Cerebellar nuclear complex (tissue), 1 donor: ENCODE data around the gene SEC11A.
"Not testable (repeated sequence)": the region's sequence is repeated elsewhere in the genome, so short reads cannot be mapped to it uniquely, and the experiment has no call there.

ENCODE experiments used
- DNase-seq, 2 experiments: peaks; one replicate each; lab custom pipeline; 2025; lab: John Stamatoyannopoulos, UW

Gene SEC11A

GRCh38 chr15:84716036-84716732, at the start of gene SEC11A:
SEC11A (minus strand) TSS chr15:84716139; CDS start chr15:84716075, 64 bp downstream.
- peak; percentile 82 to 87 for DNase-seq

- DNase-seq, result no peak
Measured at GRCh38 chr15:84765675-84766074, 49.7 kb upstream of the SEC11A start.

- DNase-seq, result no peak
Measured at GRCh38 chr15:84764989-84765388, 49.0 kb upstream of the SEC11A start.

- no peak for DNase-seq
Measured at GRCh38 chr15:84764585-84764984, 48.6 kb upstream of the SEC11A start.

- DNase-seq, result no peak
Measured at GRCh38 chr15:84762840-84763572, 47.1 kb upstream of the SEC11A start.

- no peak for DNase-seq
Measured at GRCh38 chr15:84761607-84762131, 45.7 kb upstream of the SEC11A start.

- no peak for DNase-seq
Measured at GRCh38 chr15:84760219-84760618, 44.3 kb upstream of the SEC11A start.

GRCh38 chr15:84759018-84759417, 43.1 kb upstream of the SEC11A start:
- no peak for DNase-seq

GRCh38 chr15:84755736-84756527, 40.0 kb upstream of the SEC11A start:
- no peak for DNase-seq

GRCh38 chr15:84754889-84755288, 39.0 kb upstream of the SEC11A start:
- not testable (repeated sequence) for DNase-seq

GRCh38 chr15:84752700-84753099, 36.8 kb upstream of the SEC11A start:
- DNase-seq, result no peak

- DNase-seq, result no peak
Measured at GRCh38 chr15:84752195-84752594, 36.3 kb upstream of the SEC11A start.

GRCh38 chr15:84751721-84752120, 35.8 kb upstream of the SEC11A start:
- not testable (repeated sequence) for DNase-seq

GRCh38 chr15:84750583-84751092, 34.7 kb upstream of the SEC11A start:
- DNase-seq, result no peak

GRCh38 chr15:84749111-84749991, 33.4 kb upstream of the SEC11A start:
- no peak for DNase-seq

- no peak for DNase-seq
Measured at GRCh38 chr15:84748274-84749110, 32.6 kb upstream of the SEC11A start, which contains the start of gene ZNF592. ZNF592 (plus strand) TSS chr15:84748592; CDS start chr15:84782676, 34,084 bp downstream.

- no peak for DNase-seq
Measured at GRCh38 chr15:84747416-84748273, 31.7 kb upstream of the SEC11A start.

- DNase-seq, result no peak
Measured at GRCh38 chr15:84741121-84741520, 25.2 kb upstream of the SEC11A start.

- no peak for DNase-seq
Measured at GRCh38 chr15:84740691-84741090, 24.8 kb upstream of the SEC11A start.
